GM18909 (cell line): Measurements from ENCODE around the gene DENND6B.
"Not testable (repeated sequence)": the region's sequence is repeated elsewhere in the genome, so short reads cannot be mapped to it uniquely, and the experiment has no call there.

Experiments
- ATAC-seq: cut with Tn5 transposase; IDR thresholded peaks from one replicate; pipeline ENCODE4 v1.9.1; 2021; ENCODE audit warnings: mild to moderate bottlenecking; ENCODE audit not compliant: unreplicated experiment, poor library complexity

Gene DENND6B, protein sequence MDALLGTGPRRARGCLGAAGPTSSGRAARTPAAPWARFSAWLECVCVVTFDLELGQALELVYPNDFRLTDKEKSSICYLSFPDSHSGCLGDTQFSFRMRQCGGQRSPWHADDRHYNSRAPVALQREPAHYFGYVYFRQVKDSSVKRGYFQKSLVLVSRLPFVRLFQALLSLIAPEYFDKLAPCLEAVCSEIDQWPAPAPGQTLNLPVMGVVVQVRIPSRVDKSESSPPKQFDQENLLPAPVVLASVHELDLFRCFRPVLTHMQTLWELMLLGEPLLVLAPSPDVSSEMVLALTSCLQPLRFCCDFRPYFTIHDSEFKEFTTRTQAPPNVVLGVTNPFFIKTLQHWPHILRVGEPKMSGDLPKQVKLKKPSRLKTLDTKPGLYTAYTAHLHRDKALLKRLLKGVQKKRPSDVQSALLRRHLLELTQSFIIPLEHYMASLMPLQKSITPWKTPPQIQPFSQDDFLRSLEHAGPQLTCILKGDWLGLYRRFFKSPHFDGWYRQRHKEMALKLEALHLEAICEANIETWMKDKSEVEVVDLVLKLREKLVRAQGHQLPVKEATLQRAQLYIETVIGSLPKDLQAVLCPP

GRCh38 chr22:50326956-50327710 is at the start of gene DENND6B:
Gene DENND6B, minus strand, starts transcription at chr22:50327012. Its CDS starts 24 bp downstream, at chr22:50326988.
- peak; percentile 83 for ATAC-seq

- ATAC-seq = no peak
Observed at GRCh38 chr22:50376085-50376651, 49.4 kb upstream of the DENND6B start.

DNA sequence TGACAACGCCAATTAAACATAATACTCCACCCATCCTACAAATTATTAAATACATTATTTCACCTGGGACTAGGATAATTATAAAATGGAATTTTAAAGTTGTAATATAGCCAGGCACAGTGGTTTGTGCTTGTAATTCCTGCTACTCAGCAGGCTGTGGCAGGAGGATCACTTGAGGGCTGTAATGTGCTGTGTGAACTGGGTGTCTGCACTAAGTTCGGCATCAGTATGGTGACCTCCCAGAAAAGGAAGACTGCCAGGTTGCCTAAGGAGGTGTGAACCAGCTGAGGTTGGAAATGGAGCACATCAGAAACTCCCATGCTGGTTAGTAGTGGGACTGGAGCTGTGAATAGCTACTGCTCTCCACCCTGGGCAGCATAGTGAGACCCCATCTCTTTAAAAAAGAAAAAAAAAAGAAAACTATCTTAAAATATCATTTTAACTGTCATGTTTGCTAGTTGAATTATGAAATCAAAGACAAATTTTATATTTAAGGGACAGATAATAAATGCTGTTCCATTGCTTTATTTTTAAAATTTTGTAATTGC is 44.4 kb upstream of the DENND6B start:
- ATAC-seq = no peak

DNA sequence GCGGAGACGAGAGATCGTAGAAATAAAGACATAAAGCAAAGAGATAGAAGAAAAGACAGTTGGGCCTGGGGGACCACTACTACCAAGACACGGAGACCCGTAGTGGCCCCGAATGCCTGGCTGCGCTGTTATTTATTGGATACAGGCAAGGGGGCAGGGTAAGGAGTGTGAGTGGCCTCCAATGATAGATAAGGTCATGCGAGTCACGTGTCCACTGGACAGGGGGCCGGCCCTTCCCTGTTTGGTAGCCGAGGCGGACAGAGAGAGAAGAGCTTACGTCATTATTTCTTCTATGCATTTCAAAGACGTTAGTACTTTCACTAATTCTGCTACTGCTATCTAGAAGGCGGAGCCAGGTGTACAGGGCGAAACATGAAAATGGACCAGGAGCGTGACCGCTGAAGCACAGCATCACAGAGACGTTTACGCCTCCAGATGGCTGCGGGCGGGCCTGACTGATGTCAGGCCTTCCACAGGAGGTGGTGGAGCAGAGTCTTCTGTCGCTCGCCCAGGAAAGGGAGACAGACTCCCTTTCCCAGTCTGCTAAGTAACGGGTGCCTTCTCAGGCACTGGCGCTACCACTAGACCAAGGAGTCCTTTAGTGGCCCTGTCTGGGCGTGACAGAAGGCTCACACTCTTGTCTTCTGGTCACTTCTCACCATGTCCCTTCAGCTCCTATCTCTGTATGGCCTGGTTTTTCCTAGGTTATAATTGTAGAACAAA is 41.1 kb upstream of the DENND6B start:
- no peak for ATAC-seq

DNA sequence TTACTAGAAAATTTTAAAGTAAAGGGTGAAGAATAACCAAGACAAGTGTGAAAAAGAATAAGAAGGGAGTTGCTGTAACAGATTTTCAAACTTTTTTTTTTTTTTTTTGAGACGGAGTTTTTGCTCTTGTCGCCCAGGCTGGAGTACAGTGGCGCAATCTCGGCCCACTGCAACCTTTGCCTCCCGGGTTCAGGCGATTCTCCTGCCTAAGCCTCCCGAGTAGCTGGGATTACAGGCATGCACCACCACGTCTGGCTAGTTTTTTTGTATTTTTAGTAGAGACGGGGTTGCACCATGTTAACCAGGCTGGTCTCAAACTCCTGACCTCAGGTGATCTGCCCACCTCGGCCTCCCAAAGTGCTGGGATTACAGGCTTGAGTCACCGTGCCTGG is 37.0 kb upstream of the DENND6B start:
- not testable (repeated sequence) for ATAC-seq

- ATAC-seq = no peak
Observed at GRCh38 chr22:50363166-50363802, 36.5 kb upstream of the DENND6B start.

DNA sequence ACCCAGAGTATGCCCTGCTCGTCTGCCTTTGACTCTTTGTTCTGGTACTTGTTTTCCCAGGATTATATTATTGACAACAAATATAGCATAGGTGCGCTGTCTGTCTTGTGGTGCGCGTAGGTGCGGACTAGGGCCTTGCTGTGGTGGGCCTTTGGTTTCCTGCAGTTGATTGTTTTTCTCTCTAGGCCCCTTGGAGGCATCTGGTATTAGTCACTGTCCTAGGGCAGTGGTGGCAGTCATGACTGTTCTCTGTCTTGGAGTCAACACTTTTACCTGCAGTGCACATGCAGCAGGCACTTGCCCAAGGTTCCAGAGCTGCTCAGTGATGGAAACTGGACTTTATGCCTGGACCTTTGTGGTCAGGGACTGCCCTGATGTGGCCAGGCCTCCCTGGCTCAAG is 34.9 kb upstream of the DENND6B start:
- ATAC-seq = no peak

DNA sequence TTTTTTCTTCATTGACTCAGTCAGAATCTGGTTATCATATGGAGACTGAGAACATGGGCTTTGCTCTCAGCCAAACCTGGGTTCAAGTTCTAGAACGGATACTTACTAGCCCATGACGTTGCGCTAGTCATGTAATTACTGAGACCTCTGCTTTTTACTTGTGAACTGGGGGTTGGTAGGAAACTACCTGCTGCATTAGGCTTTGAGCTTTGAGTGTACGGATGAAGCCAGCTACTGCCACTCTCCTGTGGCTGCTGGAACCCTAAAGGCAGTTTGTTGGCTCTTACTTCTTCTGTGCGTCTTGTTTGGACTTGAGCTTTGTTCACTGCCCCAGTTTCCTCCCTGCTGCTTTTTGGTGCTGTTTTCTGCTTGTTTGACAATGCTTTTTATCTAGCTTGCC is 34.4 kb upstream of the DENND6B start:
- ATAC-seq = no peak

- no peak for ATAC-seq
Observed at GRCh38 chr22:50360578-50360977, 33.8 kb upstream of the DENND6B start.

GRCh38 chr22:50357756-50358155 is 30.9 kb upstream of the DENND6B start:
- no peak for ATAC-seq

GRCh38 chr22:50357222-50357621 is 30.4 kb upstream of the DENND6B start:
- ATAC-seq = no peak

DNA sequence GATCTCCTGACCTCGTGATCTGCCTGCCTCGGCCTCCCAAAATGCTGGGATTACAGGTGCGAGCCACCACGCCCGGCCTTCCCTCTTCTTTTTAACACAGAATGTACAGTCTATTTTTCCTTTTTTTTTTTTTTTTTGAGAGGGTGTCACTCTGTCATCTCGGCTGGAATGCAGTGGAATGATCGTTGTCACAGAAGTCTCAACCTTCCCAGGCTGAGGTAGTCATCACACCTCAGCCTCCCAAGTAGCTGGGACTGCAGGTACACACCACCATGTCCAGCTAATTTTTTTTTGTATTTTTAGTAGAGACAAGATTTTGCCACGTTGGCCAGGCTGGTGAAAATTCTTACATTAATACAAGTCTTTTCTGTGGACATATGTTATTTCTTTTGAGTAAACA is 29.4 kb upstream of the DENND6B start:
- no peak for ATAC-seq

- ATAC-seq = no peak
Observed at GRCh38 chr22:50348058-50348457, 21.2 kb upstream of the DENND6B start.

GRCh38 chr22:50347157-50347556 is 20.3 kb upstream of the DENND6B start:
- no peak for ATAC-seq

GRCh38 chr22:50346470-50346869 is 19.7 kb upstream of the DENND6B start:
- no peak for ATAC-seq

DNA sequence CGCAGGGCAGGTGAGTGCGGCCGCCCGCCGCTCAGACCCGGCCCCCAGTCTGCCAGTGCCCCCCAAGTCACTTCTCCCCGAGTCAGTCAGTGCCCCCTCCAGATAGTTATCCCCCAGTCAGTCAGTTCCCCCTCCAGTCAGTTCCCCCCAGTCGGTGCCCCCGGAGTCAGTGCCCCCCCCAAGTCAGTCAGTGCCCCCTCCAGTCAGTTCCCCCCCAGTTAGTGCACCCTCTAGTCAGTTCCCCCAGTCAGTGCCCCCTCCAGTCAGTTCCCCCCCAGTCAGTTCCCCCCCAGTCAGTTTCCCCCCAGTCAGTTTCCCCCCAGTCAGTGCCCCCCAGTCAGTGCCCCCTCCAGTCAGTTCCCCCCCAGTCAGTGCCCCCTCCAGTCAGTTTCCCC is 16.7 kb upstream of the DENND6B start:
- ATAC-seq = no peak

DNA sequence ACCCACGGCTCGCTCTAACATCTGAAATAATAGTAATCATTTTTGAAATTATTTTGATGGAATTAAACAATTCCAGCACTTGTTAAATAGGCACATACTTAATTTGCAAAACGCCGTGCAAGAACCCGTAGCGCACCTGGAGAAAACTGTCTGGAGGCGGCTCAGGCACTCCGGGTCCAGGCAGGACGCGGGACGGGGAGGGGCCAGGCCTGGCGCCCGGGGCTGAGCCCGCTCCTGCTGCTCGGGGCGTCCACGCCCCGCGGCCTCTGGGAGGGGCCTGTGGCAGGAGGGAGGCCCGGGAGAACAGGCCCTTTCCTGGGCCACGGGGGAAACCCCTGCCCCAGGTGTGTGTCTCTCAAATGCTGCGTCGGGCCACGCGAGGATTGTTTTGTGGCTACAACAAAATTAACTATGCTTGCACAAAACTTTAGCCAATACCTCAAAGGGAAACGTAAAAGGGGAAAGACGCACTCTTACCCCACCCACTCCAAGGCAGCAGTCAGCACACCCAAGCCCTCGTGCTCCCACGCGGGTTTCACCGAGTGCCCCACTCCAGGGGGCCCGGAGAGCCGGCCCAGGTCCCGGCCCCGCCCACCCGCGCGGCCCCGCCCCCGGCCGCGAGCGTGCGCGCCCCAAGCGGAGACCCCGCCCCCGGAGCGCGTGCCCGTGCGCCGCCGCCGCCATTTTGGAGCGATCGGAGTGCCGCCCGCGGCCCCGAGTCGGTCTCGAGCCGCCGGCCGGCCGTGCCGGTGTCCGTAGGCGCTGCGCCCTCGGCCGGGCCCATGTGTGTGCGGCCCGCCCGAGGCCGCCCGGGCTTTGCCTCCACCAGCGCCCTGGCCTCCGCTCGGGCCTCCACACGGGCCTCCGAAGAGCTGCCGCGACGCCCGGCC is 16.1 kb upstream of the DENND6B start, which contains the start of gene PPP6R2:
PPP6R2 (plus strand) TSS at position 677 of the 890 bp plus-strand sequence. CDS start 50,582 bp downstream, outside the sequence.
- ATAC-seq = peak; percentile 68

GRCh38 chr22:50341977-50342650 is 15.3 kb upstream of the DENND6B start:
- ATAC-seq = peak; percentile 59
